Stimulated activated CD4-positive, alpha-beta T cell treated with anti-CD3 and anti-CD28 coated beads, Interleukin-4, amount 100 ng/mL, for 48 hours (primary cell): ENCODE measurements around the gene SLC9A1.
"Not testable (repeated sequence)": the region's sequence is repeated elsewhere in the genome, so short reads cannot be mapped to it uniquely, and the experiment has no call there.

Source experiments
- DNase-seq, 2 donors: peaks; one replicate each; pipeline ENCODE4 v3.0.0-alpha.2; 2020; ENCODE audit warnings: low read depth in 2 of 2

SLC9A1 gene

GRCh38 chr1:27132624-27133023 lies 22.3 kb downstream of the SLC9A1 start:
- no peak for DNase-seq

GRCh38 chr1:27132147-27132546 lies 22.8 kb downstream of the SLC9A1 start:
- no peak for DNase-seq

- no peak for DNase-seq
Observed at GRCh38 chr1:27130798-27131197, 24.1 kb downstream of the SLC9A1 start.

GRCh38 chr1:27129225-27129624 lies 25.7 kb downstream of the SLC9A1 start:
- DNase-seq, result no peak

- DNase-seq, result no peak
Observed at GRCh38 chr1:27127419-27127818, 27.5 kb downstream of the SLC9A1 start.

- DNase-seq, result no peak
Observed at GRCh38 chr1:27126391-27126790, 28.5 kb downstream of the SLC9A1 start.

GRCh38 chr1:27125125-27125524 lies 29.8 kb downstream of the SLC9A1 start:
- DNase-seq, result not testable (repeated sequence)

GRCh38 chr1:27124405-27124804 lies 30.5 kb downstream of the SLC9A1 start:
- DNase-seq, result no peak

GRCh38 chr1:27122652-27123051 lies 32.3 kb downstream of the SLC9A1 start:
- no peak for DNase-seq

- no peak for DNase-seq
Observed at GRCh38 chr1:27120854-27121253, 34.1 kb downstream of the SLC9A1 start.

GRCh38 chr1:27118440-27118689 lies 36.6 kb downstream of the SLC9A1 start:
- no peak for DNase-seq

GRCh38 chr1:27117733-27118439 lies 37.0 kb downstream of the SLC9A1 start:
- no peak for DNase-seq

- DNase-seq, result no peak
Observed at GRCh38 chr1:27116697-27117096, 38.2 kb downstream of the SLC9A1 start.

- no peak for DNase-seq
Observed at GRCh38 chr1:27116232-27116631, 38.7 kb downstream of the SLC9A1 start.

- no peak for DNase-seq
Observed at GRCh38 chr1:27114546-27114945, 40.4 kb downstream of the SLC9A1 start.

GRCh38 chr1:27113861-27114260 lies 41.1 kb downstream of the SLC9A1 start:
- no peak for DNase-seq

- DNase-seq, result peak; percentile 58 to 59
Observed at GRCh38 chr1:27111626-27112573, 43.0 kb downstream of the SLC9A1 start.

GRCh38 chr1:27109103-27109822 lies 45.7 kb downstream of the SLC9A1 start:
- DNase-seq, result peak; percentile 20 to 38

- DNase-seq, result no peak
Observed at GRCh38 chr1:27108588-27108987, 46.3 kb downstream of the SLC9A1 start.

- DNase-seq, result no peak
Observed at GRCh38 chr1:27106561-27107323, 48.2 kb downstream of the SLC9A1 start.

- no peak for DNase-seq
Observed at GRCh38 chr1:27105018-27105417, 49.9 kb downstream of the SLC9A1 start.

GRCh38 chr1:27103498-27103897 lies 51.4 kb downstream of the SLC9A1 start:
- DNase-seq, result no peak
